Stimulated activated CD4-positive, alpha-beta T cell treated with anti-CD3 and anti-CD28 coated beads, Interleukin-15, amount 100 ng/mL, for 48 hours (primary cell): ENCODE results near the gene ST6GALNAC1.

ENCODE experiments used
- DNase-seq, 2 donors: peaks; one replicate each; pipeline ENCODE4 v3.0.0-alpha.2; 2020; ENCODE audit warnings: low read depth in 2 of 2

ST6GALNAC1 gene

DNA sequence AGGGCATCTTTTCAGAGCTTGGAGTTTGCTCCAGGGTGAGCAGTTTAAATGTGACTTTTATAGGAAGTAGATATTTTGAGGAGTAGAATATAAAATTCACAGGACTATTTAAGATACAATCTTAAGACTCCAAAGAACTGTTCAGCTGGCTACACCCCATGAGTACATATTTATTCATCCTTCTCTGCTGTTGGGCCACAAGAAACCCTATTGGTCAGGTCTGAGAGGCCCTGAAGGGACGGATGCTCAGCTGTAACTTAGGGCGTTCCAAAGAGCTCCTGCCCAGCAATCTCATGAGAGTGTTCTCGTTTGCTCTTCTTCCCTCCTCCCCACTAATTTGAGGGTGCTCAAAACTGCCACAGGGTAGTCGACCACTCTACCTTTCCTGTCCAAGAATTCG, 65.2 kb downstream of the ST6GALNAC1 start:
- DNase-seq = no peak

DNA sequence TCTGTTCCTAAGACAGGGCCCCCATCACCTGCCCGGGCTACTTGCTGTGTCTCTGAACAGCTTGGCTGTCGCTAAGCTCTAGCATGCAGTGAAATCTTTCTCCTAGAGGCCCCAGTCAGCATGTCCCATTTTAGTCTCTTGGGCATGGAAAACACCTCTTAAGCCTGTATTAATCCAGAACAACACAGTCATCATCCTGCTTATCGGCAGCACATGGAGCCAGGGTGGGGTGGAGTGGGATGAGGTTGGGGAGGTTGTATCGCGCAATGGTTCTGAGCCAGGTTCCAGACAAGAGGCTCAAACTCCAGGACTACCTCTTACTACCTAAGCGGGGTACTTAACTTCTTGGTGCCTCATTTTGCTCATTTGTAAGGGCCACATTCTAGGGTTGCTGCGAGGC, 65.7 kb downstream of the ST6GALNAC1 start:
- no peak for DNase-seq

DNA sequence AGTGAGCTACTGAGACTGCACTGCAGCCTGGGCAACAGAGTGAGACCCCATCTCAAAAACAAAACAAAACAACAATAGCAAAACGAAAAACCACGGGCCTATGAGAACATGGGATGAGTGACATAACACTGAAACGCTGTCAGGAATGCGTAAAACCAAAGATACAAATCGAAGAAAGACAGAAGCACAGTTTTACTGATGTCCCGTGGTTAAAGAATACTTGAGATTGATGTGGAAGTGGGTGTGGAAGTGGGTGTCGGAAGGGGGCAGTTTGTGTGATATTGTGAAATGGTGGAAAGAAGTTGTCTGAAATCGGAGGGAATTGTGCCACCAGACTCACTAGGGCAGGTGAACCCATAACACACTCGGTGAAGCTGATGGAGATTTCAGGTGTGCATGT, 67.4 kb downstream of the ST6GALNAC1 start:
- DNase-seq = no peak

DNA sequence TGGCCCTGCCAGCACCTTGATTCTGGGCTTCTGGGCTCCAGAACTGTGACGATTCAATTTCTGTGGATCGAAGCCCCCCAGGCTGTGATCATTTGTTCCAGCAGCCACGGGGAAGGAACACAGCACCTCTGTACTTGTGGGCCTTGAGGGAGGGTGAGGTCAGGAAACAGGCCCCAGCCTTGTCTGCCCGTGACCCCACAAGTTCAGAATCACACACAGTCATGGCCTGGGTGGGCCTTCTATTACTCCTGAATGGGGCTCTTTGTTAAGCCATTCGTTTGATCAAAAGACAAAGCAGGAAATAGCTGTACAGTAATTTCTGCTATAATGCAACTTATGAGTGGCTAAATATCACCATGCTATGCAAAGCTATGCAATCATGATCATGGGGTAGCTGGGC, 68.0 kb downstream of the ST6GALNAC1 start:
- no peak for DNase-seq
